Neural progenitor cell (in vitro differentiated cells): Measurements from ENCODE around the gene WDR55. TPM values are rescaled to one million over a fixed set of nuclear protein-coding genes. Genes with fewer than 3 reads are reported as not detected.

ENCODE experiments used
- DNase-seq: peaks from one replicate; pipeline ENCODE4 v3.0.0-alpha.2; 2016; ENCODE audit warnings: low spot score
- H2AFZ ChIP-seq: fragments of 200-600 bp; sonication (generic); replicated peaks from 2 replicates; pipeline ENCODE4 v1.6.1; 2016; ENCODE audit warnings: antibody characterized with exemption
- H3F3A ChIP-seq: fragments of 200-600 bp; sonication (generic); 2 replicates; pipeline ENCODE4 v1.6.1; 2016; ENCODE audit warnings: antibody characterized with exemption, low read depth
- H3K27ac ChIP-seq: fragments of 200-600 bp; sonication (generic); 2 replicates; pipeline ENCODE4 v1.5.1; 2016; ENCODE audit warnings: mild to moderate bottlenecking
- H3K27me3 ChIP-seq: fragments of 200-600 bp; sonication (generic); 2 replicates; pipeline ENCODE4 v1.6.1; 2016; ENCODE audit warnings: mild to moderate bottlenecking, moderate library complexity
- H3K36me3 ChIP-seq: fragments of 200-600 bp; sonication (generic); 2 replicates; pipeline ENCODE4 v1.5.1; 2016
- H3K4me1 ChIP-seq: fragments of 200-600 bp; sonication (generic); 2 replicates; pipeline ENCODE4 v1.6.1; 2016; ENCODE audit warnings: mixed run types
- H3K4me2 ChIP-seq: fragments of 200-600 bp; sonication (generic); 2 replicates; pipeline ENCODE4 v1.6.1; 2016
- H3K4me3 ChIP-seq: fragments of 200-600 bp; sonication (generic); 2 replicates; pipeline ENCODE4 v1.5.1; 2016
- H3K79me2 ChIP-seq: fragments of 200-600 bp; sonication (generic); 2 replicates; pipeline ENCODE4 v1.6.1; 2016; ENCODE audit warnings: low read depth
- H3K9ac ChIP-seq: fragments of 200-600 bp; sonication (generic); 2 replicates; pipeline ENCODE4 v1.6.1; 2016
- H3K9me3 ChIP-seq: fragments of 200-600 bp; sonication (generic); 2 replicates; pipeline ENCODE4 v1.5.1; 2016; ENCODE audit warnings: low read depth
- H4K20me1 ChIP-seq: fragments of 200-600 bp; sonication (generic); 2 replicates; pipeline ENCODE4 v1.6.1; 2016; ENCODE audit warnings: low read depth
- H3K27ac Mint-ChIP-seq: 3 replicates; pipeline ENCODE4 v1.8.0; 2021; ENCODE audit warnings: mixed read lengths
- H3K27me3 Mint-ChIP-seq: 2 replicates; pipeline ENCODE4 v1.8.0; 2022; ENCODE audit warnings: low read depth, mild to moderate bottlenecking, inconsistent platforms, moderate library complexity, mixed read lengths; ENCODE audit not compliant: insufficient read depth
- H3K36me3 Mint-ChIP-seq: 3 replicates; pipeline ENCODE4 v1.8.0; 2021; ENCODE audit warnings: mixed read lengths
- H3K4me1 Mint-ChIP-seq: 3 replicates; pipeline ENCODE4 v1.8.0; 2021; ENCODE audit warnings: mixed read lengths
- H3K4me3 Mint-ChIP-seq: 3 replicates; pipeline ENCODE4 v1.8.0; 2021; ENCODE audit warnings: mild to moderate bottlenecking, moderate library complexity, mixed read lengths
- H3K9me3 Mint-ChIP-seq: 3 replicates; pipeline ENCODE4 v1.8.0; 2020; ENCODE audit warnings: mixed read lengths
- CTCF ChIP-seq: fragments of 200-600 bp; sonication (generic); IDR thresholded peaks from 2 replicates; pipeline ENCODE4 v1.5.1; 2017; ENCODE audit warnings: antibody characterized with exemption, mild to moderate bottlenecking
- EZH2 ChIP-seq: fragments of 200-600 bp; sonication (generic); IDR thresholded peaks from 2 replicates; pipeline ENCODE4 v1.6.1; 2017; ENCODE audit warnings: antibody characterized with exemption, mild to moderate bottlenecking, moderate library complexity
- EZH2phosphoT487 ChIP-seq: fragments of 200-600 bp; sonication (generic); IDR thresholded peaks from 2 replicates; pipeline ENCODE4 v1.6.1; 2017; ENCODE audit warnings: antibody characterized with exemption
- total RNA-seq: library from RNA; depleted of rRNA; stranded (reverse); fragments of >200 nt; gene quantifications from 2 replicates; pipeline ENCODE4 v1.2.3, GENCODE V29; 2015; ENCODE audit warnings: low replicate concordance

The WDR55 gene
- total RNA-seq, 1 donor from 2014 or later, result 6.9 TPM

- H3K4me3 Mint-ChIP-seq, result no peak overlapping the region
Observed at GRCh38 chr5:140674211-140674610, 9.5 kb downstream of the WDR55 start.

GRCh38 chr5:140674629-140675028, 9.9 kb downstream of the WDR55 start:
- Histone ChIP-seq H3K27me3 (no peaks in the 10 kb centered on the region), H3K4me1 (no peaks in the 10 kb centered on the region), H4K20me1 (no peaks in the 10 kb centered on the region), H3K9me3 (no peaks in the 10 kb centered on the region), H2AFZ (no peak overlapping the region), H3F3A (no peaks in the 10 kb centered on the region), H3K36me3 (no peaks in the 10 kb centered on the region), H3K4me3 (no peak overlapping the region), H3K9ac (no peak overlapping the region), H3K79me2 (no peaks in the 10 kb centered on the region), H3K4me2 (no peak overlapping the region), H3K27ac (no peak overlapping the region)
- peaks cover 18% of the 10 kb centered on the region for H3K36me3 Mint-ChIP-seq
- no peak overlapping the region for H3K4me3 Mint-ChIP-seq
- H3K4me1 Mint-ChIP-seq, result no peaks in the 10 kb centered on the region
- TF ChIP-seq EZH2, result no peak
- TF ChIP-seq CTCF, result no peak
- TF ChIP-seq EZH2phosphoT487, result no peak
- H3K9me3 Mint-ChIP-seq, result no peaks in the 10 kb centered on the region
- no peak overlapping the region for H3K27ac Mint-ChIP-seq
- peaks cover 2% of the 10 kb centered on the region for H3K27me3 Mint-ChIP-seq
- no peak for DNase-seq

More at GRCh38 chr5:140674211-140674610, 9.5 kb downstream of the WDR55 start:
- Histone ChIP-seq H3K9ac (no peak overlapping the region), H2AFZ (no peak overlapping the region), H3K27me3 (no peaks in the 10 kb centered on the region), H4K20me1 (no peaks in the 10 kb centered on the region), H3K79me2 (no peaks in the 10 kb centered on the region), H3K4me1 (no peaks in the 10 kb centered on the region), H3K4me3 (no peak overlapping the region), H3K36me3 (no peaks in the 10 kb centered on the region), H3F3A (no peaks in the 10 kb centered on the region), H3K27ac (no peak overlapping the region), H3K4me2 (no peak overlapping the region), H3K9me3 (no peaks in the 10 kb centered on the region)
- peaks cover 22% of the 10 kb centered on the region for H3K36me3 Mint-ChIP-seq
- no peak overlapping the region for H3K27ac Mint-ChIP-seq
- H3K9me3 Mint-ChIP-seq, result no peaks in the 10 kb centered on the region
- DNase-seq, result no peak
- H3K27me3 Mint-ChIP-seq, result peaks cover 2% of the 10 kb centered on the region
- H3K4me1 Mint-ChIP-seq, result no peaks in the 10 kb centered on the region
- TF ChIP-seq CTCF, result no peak

GRCh38 chr5:140677947-140678346, 13.2 kb downstream of the WDR55 start:
- no peaks in the 10 kb centered on the region for H3K9me3 Mint-ChIP-seq
- no peak overlapping the region for H3K9ac ChIP-seq
- H3K4me3 ChIP-seq, result no peak overlapping the region
- H3K27ac Mint-ChIP-seq, result no peak overlapping the region
- H3K27me3 Mint-ChIP-seq, result no peaks in the 10 kb centered on the region
- no peaks in the 10 kb centered on the region for H3K4me1 ChIP-seq
- DNase-seq, result no peak
- no peak overlapping the region for H2AFZ ChIP-seq
- no peaks in the 10 kb centered on the region for H3F3A ChIP-seq
- H3K4me2 ChIP-seq, result no peak overlapping the region
- H3K9me3 ChIP-seq, result no peaks in the 10 kb centered on the region
- H3K27ac ChIP-seq, result no peak overlapping the region
- H3K36me3 ChIP-seq, result no peaks in the 10 kb centered on the region
- TF ChIP-seq CTCF (no peak), EZH2 (no peak), EZH2phosphoT487 (no peak)
- H3K36me3 Mint-ChIP-seq, result peaks cover 13% of the 10 kb centered on the region
- no peaks in the 10 kb centered on the region for H3K79me2 ChIP-seq
- no peaks in the 10 kb centered on the region for H4K20me1 ChIP-seq
- H3K4me3 Mint-ChIP-seq, result no peak overlapping the region
- no peaks in the 10 kb centered on the region for H3K27me3 ChIP-seq
- H3K4me1 Mint-ChIP-seq, result no peaks in the 10 kb centered on the region

- peaks cover 13% of the 10 kb centered on the region for H3K36me3 Mint-ChIP-seq
Observed at GRCh38 chr5:140678993-140679392, 14.3 kb downstream of the WDR55 start.

More at GRCh38 chr5:140678993-140679392, 14.3 kb downstream of the WDR55 start:
- DNase-seq, result no peak
- Histone ChIP-seq H3K9me3 (no peaks in the 10 kb centered on the region), H3K4me2 (no peak overlapping the region), H3K9ac (no peak overlapping the region), H3K36me3 (no peaks in the 10 kb centered on the region), H2AFZ (no peak overlapping the region), H3K79me2 (no peaks in the 10 kb centered on the region), H3K4me1 (no peaks in the 10 kb centered on the region), H3F3A (no peaks in the 10 kb centered on the region), H3K27me3 (no peaks in the 10 kb centered on the region), H3K4me3 (no peak overlapping the region), H3K27ac (no peak overlapping the region), H4K20me1 (no peaks in the 10 kb centered on the region)
- no peak for TF ChIP-seq EZH2phosphoT487
- TF ChIP-seq EZH2, result no peak
- TF ChIP-seq CTCF, result no peak
- Mint-ChIP-seq H3K4me3 (no peak overlapping the region), H3K9me3 (no peaks in the 10 kb centered on the region), H3K4me1 (no peaks in the 10 kb centered on the region), H3K27ac (no peak overlapping the region), H3K27me3 (no peaks in the 10 kb centered on the region)
